Activated naive CD4-positive, alpha-beta T cell treated with anti-CD3 and anti-CD28 coated beads, Interleukin-2, amount 50 U/mL, for 24 hours (primary cell): ENCODE results near the gene FGF22.

Source experiments
- H3K27ac Mint-ChIP-seq: one replicate; pipeline ENCODE4 v1.8.0; 2021; ENCODE audit warnings: mild to moderate bottlenecking, mixed read lengths
- H3K27me3 Mint-ChIP-seq: one replicate; pipeline ENCODE4 v1.8.0; 2021; ENCODE audit warnings: mixed read lengths
- H3K36me3 Mint-ChIP-seq: one replicate; pipeline ENCODE4 v1.8.0; 2021; ENCODE audit warnings: mixed read lengths
- H3K4me1 Mint-ChIP-seq: one replicate; pipeline ENCODE4 v1.8.0; 2021; ENCODE audit warnings: mixed read lengths
- H3K4me3 Mint-ChIP-seq: one replicate; pipeline ENCODE4 v1.8.0; 2021; ENCODE audit warnings: mild to moderate bottlenecking, mixed read lengths
- H3K9me3 Mint-ChIP-seq: one replicate; pipeline ENCODE4 v1.8.0; 2021; ENCODE audit warnings: mixed read lengths

Gene FGF22

GRCh38 chr19:639253-640160, at the start of gene FGF22:
TSS of gene FGF22 (plus strand) at chr19:639879. CDS start at chr19:639926, 47 bp downstream.
- H3K9me3 Mint-ChIP-seq: no peaks in the 10 kb centered on the region
- H3K27ac Mint-ChIP-seq: peak within 1 kb of the TSS; percentile 96
- no peaks in the 10 kb centered on the region for H3K27me3 Mint-ChIP-seq
- no peaks in the 10 kb centered on the region for H3K36me3 Mint-ChIP-seq
- peaks cover 5% of the 10 kb centered on the region for H3K4me1 Mint-ChIP-seq
- H3K4me3 Mint-ChIP-seq: peak within 1 kb of the TSS; percentile 85

GRCh38 chr19:590396-590745, 49.3 kb upstream of the FGF22 start:
- Mint-ChIP-seq H3K9me3 (no peaks in the 10 kb centered on the region), H3K4me3 (peak overlapping the region; percentile 49), H3K27ac (no peak overlapping the region), H3K36me3 (no peaks in the 10 kb centered on the region), H3K4me1 (peaks cover 3% of the 10 kb centered on the region), H3K27me3 (peaks cover 6% of the 10 kb centered on the region)

GRCh38 chr19:590750-591098, 49.0 kb upstream of the FGF22 start:
- Mint-ChIP-seq H3K4me3 (no peak overlapping the region), H3K27ac (no peak overlapping the region), H3K36me3 (no peaks in the 10 kb centered on the region), H3K4me1 (peaks cover 3% of the 10 kb centered on the region), H3K27me3 (peaks cover 6% of the 10 kb centered on the region), H3K9me3 (no peaks in the 10 kb centered on the region)

GRCh38 chr19:591099-591958, 48.4 kb upstream of the FGF22 start:
- no peaks in the 10 kb centered on the region for H3K36me3 Mint-ChIP-seq
- H3K4me1 Mint-ChIP-seq: peaks cover 3% of the 10 kb centered on the region
- H3K27ac Mint-ChIP-seq: no peak overlapping the region
- peaks cover 6% of the 10 kb centered on the region for H3K27me3 Mint-ChIP-seq
- H3K4me3 Mint-ChIP-seq: no peak overlapping the region
- no peaks in the 10 kb centered on the region for H3K9me3 Mint-ChIP-seq

- H3K9me3 Mint-ChIP-seq: no peaks in the 10 kb centered on the region
- peaks cover 3% of the 10 kb centered on the region for H3K4me1 Mint-ChIP-seq
- H3K27me3 Mint-ChIP-seq: peaks cover 6% of the 10 kb centered on the region
- peak overlapping the region; percentile 4 for H3K27ac Mint-ChIP-seq
- no peaks in the 10 kb centered on the region for H3K36me3 Mint-ChIP-seq
- H3K4me3 Mint-ChIP-seq: no peak overlapping the region
Observed at GRCh38 chr19:592101-592500, 47.6 kb upstream of the FGF22 start.

GRCh38 chr19:593055-593454, 46.6 kb upstream of the FGF22 start:
- peaks cover 5% of the 10 kb centered on the region for H3K27me3 Mint-ChIP-seq

GRCh38 chr19:593505-593904, 46.2 kb upstream of the FGF22 start:
- no peak overlapping the region for H3K4me3 Mint-ChIP-seq
- no peaks in the 10 kb centered on the region for H3K9me3 Mint-ChIP-seq
- H3K4me1 Mint-ChIP-seq: no peaks in the 10 kb centered on the region
- no peak overlapping the region for H3K27ac Mint-ChIP-seq
- peaks cover 5% of the 10 kb centered on the region for H3K27me3 Mint-ChIP-seq
- no peaks in the 10 kb centered on the region for H3K36me3 Mint-ChIP-seq

More at GRCh38 chr19:593055-593454, 46.6 kb upstream of the FGF22 start:
- no peaks in the 10 kb centered on the region for H3K9me3 Mint-ChIP-seq
- no peaks in the 10 kb centered on the region for H3K36me3 Mint-ChIP-seq
- H3K4me3 Mint-ChIP-seq: no peak overlapping the region
- peaks cover 1% of the 10 kb centered on the region for H3K4me1 Mint-ChIP-seq
- H3K27ac Mint-ChIP-seq: no peak overlapping the region

- Mint-ChIP-seq H3K27me3 (peaks cover 3% of the 10 kb centered on the region), H3K4me3 (peak overlapping the region; percentile 33), H3K9me3 (no peaks in the 10 kb centered on the region), H3K36me3 (no peaks in the 10 kb centered on the region), H3K4me1 (no peaks in the 10 kb centered on the region), H3K27ac (no peak overlapping the region)
Observed at GRCh38 chr19:594265-594870, 45.3 kb upstream of the FGF22 start.

GRCh38 chr19:595326-596262, 44.1 kb upstream of the FGF22 start:
- Mint-ChIP-seq H3K4me3 (no peak overlapping the region), H3K27ac (no peak overlapping the region), H3K4me1 (no peaks in the 10 kb centered on the region), H3K27me3 (peaks cover 3% of the 10 kb centered on the region), H3K36me3 (no peaks in the 10 kb centered on the region), H3K9me3 (no peaks in the 10 kb centered on the region)

GRCh38 chr19:596263-596655, 43.4 kb upstream of the FGF22 start:
- H3K27me3 Mint-ChIP-seq: peaks cover under 1% of the 10 kb centered on the region
- H3K9me3 Mint-ChIP-seq: no peaks in the 10 kb centered on the region

GRCh38 chr19:597406-598315, 42.0 kb upstream of the FGF22 start:
- no peak overlapping the region for H3K4me3 Mint-ChIP-seq
- no peaks in the 10 kb centered on the region for H3K4me1 Mint-ChIP-seq
- H3K9me3 Mint-ChIP-seq: no peaks in the 10 kb centered on the region
- no peaks in the 10 kb centered on the region for H3K36me3 Mint-ChIP-seq
- no peak overlapping the region for H3K27ac Mint-ChIP-seq
- H3K27me3 Mint-ChIP-seq: no peaks in the 10 kb centered on the region

More at GRCh38 chr19:596263-596655, 43.4 kb upstream of the FGF22 start:
- no peak overlapping the region for H3K4me3 Mint-ChIP-seq
- H3K4me1 Mint-ChIP-seq: no peaks in the 10 kb centered on the region
- no peaks in the 10 kb centered on the region for H3K36me3 Mint-ChIP-seq
- no peak overlapping the region for H3K27ac Mint-ChIP-seq

GRCh38 chr19:601310-601709, 38.4 kb upstream of the FGF22 start:
- no peaks in the 10 kb centered on the region for H3K36me3 Mint-ChIP-seq
- no peaks in the 10 kb centered on the region for H3K4me1 Mint-ChIP-seq
- H3K9me3 Mint-ChIP-seq: no peaks in the 10 kb centered on the region
- no peak overlapping the region for H3K4me3 Mint-ChIP-seq
- no peak overlapping the region for H3K27ac Mint-ChIP-seq
- H3K27me3 Mint-ChIP-seq: no peaks in the 10 kb centered on the region

- Mint-ChIP-seq H3K4me1 (no peaks in the 10 kb centered on the region), H3K27ac (no peak overlapping the region), H3K4me3 (no peak overlapping the region), H3K27me3 (no peaks in the 10 kb centered on the region), H3K9me3 (no peaks in the 10 kb centered on the region), H3K36me3 (no peaks in the 10 kb centered on the region)
Observed at GRCh38 chr19:601790-602189, 37.9 kb upstream of the FGF22 start.
